Umbilical cord (tissue), 2 donors: ENCODE data around the gene FOXA2. TPM values are rescaled to one million over a fixed set of nuclear protein-coding genes. Genes with fewer than 3 reads are reported as not detected.

ENCODE experiments used
- DNase-seq: peaks from one replicate; pipeline ENCODE4 v3.0.0-alpha.2; 2015; ENCODE audit warnings: low spot score
- total RNA-seq: library from RNA; depleted of rRNA; stranded (reverse); fragments of >200 nt; gene quantifications from one replicate; pipeline ENCODE4 v1.2.3, GENCODE V29; 2014; ENCODE audit warnings: low replicate concordance; ENCODE audit not compliant: insufficient read depth

FOXA2 gene
- total RNA-seq, 1 donor from 2014 or later: 0.48 TPM

DNA sequence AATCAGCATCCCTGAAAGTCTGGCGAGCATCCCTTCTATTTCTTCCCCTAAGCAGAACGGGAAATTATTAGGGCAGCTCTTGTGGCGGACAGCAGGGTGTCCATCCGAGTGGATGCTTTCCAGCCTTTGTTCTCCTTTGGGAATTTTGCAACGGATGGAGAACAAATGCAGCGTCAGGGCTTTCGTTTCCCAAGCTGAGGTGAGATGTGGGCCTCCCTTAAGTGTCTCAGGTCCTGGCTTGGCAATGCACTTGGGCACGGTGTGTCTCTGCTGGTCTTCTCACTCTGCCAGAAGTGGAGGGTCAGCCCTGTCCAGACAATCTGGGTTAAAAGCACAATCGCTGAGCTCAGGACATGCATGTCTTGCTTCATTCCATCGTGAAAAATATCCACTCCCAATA is 43.5 kb downstream of the FOXA2 start:
- DNase-seq: no peak

GRCh38 chr20:22536956-22537756 is 47.2 kb downstream of the FOXA2 start:
- DNase-seq: no peak

DNA sequence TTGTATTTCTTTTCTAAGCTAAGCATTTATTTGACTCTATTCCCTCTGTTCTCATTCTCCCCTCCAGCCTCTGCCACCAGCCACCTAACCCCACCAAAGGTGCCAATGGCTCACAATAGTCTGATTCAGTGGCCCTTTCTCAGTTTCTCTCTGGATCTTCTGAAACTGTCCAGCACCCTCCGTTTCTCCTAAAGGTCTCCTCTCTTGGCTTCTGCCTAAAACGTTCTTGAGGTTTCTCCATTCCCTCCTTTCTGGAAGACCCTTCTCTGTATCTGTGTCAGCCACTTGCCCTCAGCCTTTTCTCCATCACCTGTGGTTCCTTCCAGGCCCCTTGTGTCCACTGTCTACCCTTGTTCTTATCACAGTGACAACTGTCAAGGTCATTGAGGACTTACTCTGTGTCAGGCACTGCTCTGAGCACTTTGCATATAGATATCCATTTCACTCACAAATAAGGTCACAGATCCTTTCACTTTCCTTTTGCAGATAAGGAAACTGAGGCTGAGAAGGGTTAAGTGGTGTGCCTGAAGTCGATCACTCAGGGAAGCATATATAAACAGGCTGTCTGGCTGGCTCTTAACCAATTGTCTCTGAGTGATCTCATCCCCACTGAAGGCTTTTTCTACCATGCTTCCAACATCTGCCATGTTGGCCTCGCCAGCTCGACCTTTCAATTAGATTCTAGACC is 48.1 kb downstream of the FOXA2 start:
- no peak for DNase-seq

DNA sequence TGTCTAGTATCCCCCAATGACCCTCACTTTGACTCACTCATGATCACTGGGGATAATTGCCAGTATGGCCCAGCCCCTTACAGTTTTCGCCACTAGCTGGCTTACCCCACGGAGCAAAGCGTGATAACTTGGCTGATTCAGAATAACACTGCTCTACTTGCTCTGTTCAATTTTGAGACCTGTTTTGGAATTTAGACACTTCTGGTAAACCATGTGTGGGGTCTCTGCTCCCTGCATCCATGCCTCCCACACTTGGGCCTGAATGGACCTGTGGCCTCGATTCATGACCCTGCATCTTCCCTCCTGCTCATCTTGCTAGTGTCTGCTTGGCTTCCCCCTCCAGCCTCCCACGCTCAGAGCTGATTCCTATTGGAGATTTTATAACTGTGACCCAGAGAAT is 48.9 kb downstream of the FOXA2 start:
- no peak for DNase-seq

GRCh38 chr20:22533823-22534751 is 50.3 kb downstream of the FOXA2 start:
- DNase-seq: no peak

- no peak for DNase-seq
Measured at GRCh38 chr20:22532598-22532997, 51.8 kb downstream of the FOXA2 start.

DNA sequence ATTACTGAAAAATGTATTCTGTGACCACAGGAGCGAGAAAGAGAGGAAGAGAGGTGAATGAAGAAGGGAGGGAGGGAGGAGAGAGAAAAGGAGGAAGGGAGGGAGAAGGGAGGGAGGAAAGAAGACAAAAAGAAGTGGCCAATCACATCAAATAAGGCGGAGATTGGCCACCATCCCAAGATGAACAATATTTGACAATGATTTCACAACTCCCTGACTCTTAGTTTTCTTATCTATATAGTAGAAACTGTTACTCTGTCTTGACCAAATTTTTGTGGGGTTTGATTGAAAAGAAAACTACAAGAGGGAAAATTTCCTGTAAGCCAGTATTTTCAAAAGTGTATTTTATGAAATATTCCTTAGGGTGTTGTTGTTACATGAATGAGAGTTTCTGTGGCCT is 52.6 kb downstream of the FOXA2 start:
- no peak for DNase-seq

DNA sequence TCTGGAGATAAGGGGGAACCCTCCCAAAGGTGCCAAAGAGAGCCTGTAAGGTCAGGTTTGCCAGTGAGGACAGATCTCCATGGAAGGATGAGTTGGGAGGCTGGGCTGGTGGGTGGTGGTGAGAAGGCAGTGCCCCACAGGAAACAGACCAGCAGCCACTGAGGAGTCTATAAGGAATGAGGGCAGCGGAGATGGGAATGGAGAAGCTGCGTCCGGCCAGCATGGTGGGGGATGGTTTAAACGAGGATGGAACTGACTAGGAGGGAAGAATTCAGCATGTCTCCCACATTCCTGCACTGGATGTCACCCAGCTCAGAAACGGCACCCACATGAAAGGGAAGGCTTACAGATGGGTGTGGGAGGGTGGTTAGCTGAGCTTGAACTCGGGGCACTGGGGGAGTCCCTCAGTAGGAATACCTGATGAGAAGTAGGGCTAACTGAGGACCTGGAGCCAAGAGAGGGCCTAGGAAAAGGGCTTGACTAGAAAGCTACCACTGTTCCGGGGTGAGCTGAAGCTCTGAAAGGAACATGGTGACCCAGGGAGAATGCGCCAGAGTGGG is 53.2 kb downstream of the FOXA2 start:
- DNase-seq: no peak
